ENCODE results near the gene SERINC5. TPM values are rescaled to one million over a fixed set of nuclear protein-coding genes. Genes with fewer than 3 reads are reported as not detected.

The SERINC5 gene
- total RNA-seq, 1 experiment from 2014 or later = 5.7 TPM

GRCh38 chr5:80124121-80124918 is 131.5 kb downstream of the SERINC5 start:
- Histone ChIP-seq H3K4me2 (ENCODE audit: low read length) (no peak overlapping the region), H3K36me3 (ENCODE audit: low read depth, low read length) (no peaks in the 10 kb centered on the region), H3F3A (ENCODE audit: low read length, unreplicated experiment) (no peaks in the 10 kb centered on the region), H3K4me1 (ENCODE audit: insufficient read depth, low read length) (peaks cover 15% of the 10 kb centered on the region), H4K20me1 (ENCODE audit: low read length) (no peaks in the 10 kb centered on the region), H3K27ac (ENCODE audit: low read length) (no peak overlapping the region), H3K4me3 (ENCODE audit: low read length) (no peak overlapping the region), H3K9me3 (ENCODE audit: low read length) (no peaks in the 10 kb centered on the region), H3K27me3 (ENCODE audit: low read length) (no peaks in the 10 kb centered on the region), H2AFZ (ENCODE audit: low read length) (no peak overlapping the region), H3K9me2 (replicated peaks; ENCODE audit: low read length) (no peaks in the 10 kb centered on the region), H3K79me2 (ENCODE audit: low read length) (no peaks in the 10 kb centered on the region), H3K9ac (ENCODE audit: low read length) (no peak overlapping the region)
- CTCF ChIA-PET = no interaction called here
- no peak for ATAC-seq
- intact Hi-C loops (cut with micrococcal nuclease) = loop anchor here (10.0 kb wide), 1 partner anchor 130 kb away; the partner anchor contains the start of gene SERINC5
- no peak for DNase-seq
- BruUV-seq (replicated peaks) = no TSS peak
- POLR2A ChIA-PET (ENCODE audit: unreplicated experiment) = no interaction called here
- no peak for TF ChIP-seq EZH2phosphoT487 (IDR thresholded peaks at IDR 0.05; ENCODE audit: borderline replicate concordance, low read length)
- no peak for TF ChIP-seq CTCF (conservative IDR thresholded peaks at IDR 0.05; ENCODE audit: low read depth, low read length)
- TF ChIP-seq EZH2 (IDR thresholded peaks at IDR 0.05; ENCODE audit: low read length, unreplicated experiment) = no peak

GRCh38 chr5:80122579-80122978 is 133.3 kb downstream of the SERINC5 start:
- Histone ChIP-seq H3K4me2 (ENCODE audit: low read length) (no peak overlapping the region), H4K20me1 (ENCODE audit: low read length) (no peaks in the 10 kb centered on the region), H3K36me3 (ENCODE audit: low read depth, low read length) (no peaks in the 10 kb centered on the region), H3K4me1 (ENCODE audit: insufficient read depth, low read length) (peaks cover 15% of the 10 kb centered on the region), H3K79me2 (ENCODE audit: low read length) (no peaks in the 10 kb centered on the region), H3K4me3 (ENCODE audit: low read length) (no peak overlapping the region), H2AFZ (ENCODE audit: low read length) (no peak overlapping the region), H3K9me2 (replicated peaks; ENCODE audit: low read length) (no peaks in the 10 kb centered on the region), H3K9me3 (ENCODE audit: low read length) (no peaks in the 10 kb centered on the region), H3K9ac (ENCODE audit: low read length) (no peak overlapping the region), H3F3A (ENCODE audit: low read length, unreplicated experiment) (no peaks in the 10 kb centered on the region), H3K27ac (ENCODE audit: low read length) (no peak overlapping the region), H3K27me3 (ENCODE audit: low read length) (no peaks in the 10 kb centered on the region)
- CTCF ChIA-PET = no interaction called here
- TF ChIP-seq EZH2 (IDR thresholded peaks at IDR 0.05; ENCODE audit: low read length, unreplicated experiment) = no peak
- no peak for TF ChIP-seq EZH2phosphoT487 (IDR thresholded peaks at IDR 0.05; ENCODE audit: borderline replicate concordance, low read length)
- no peak for TF ChIP-seq CTCF (conservative IDR thresholded peaks at IDR 0.05; ENCODE audit: low read depth, low read length)
- intact Hi-C loops (cut with micrococcal nuclease) = loop anchor here (10.0 kb wide), 1 partner anchor 132 kb away; the partner anchor contains the start of gene SERINC5
- ATAC-seq = no peak
- POLR2A ChIA-PET (ENCODE audit: unreplicated experiment) = no interaction called here
- BruUV-seq (replicated peaks) = no TSS peak
- no peak for DNase-seq

GRCh38 chr5:80119372-80119771 is 136.5 kb downstream of the SERINC5 start:
- Histone ChIP-seq H3K27me3 (ENCODE audit: low read length) (no peaks in the 10 kb centered on the region), H4K20me1 (ENCODE audit: low read length) (no peaks in the 10 kb centered on the region), H3K9me2 (replicated peaks; ENCODE audit: low read length) (no peaks in the 10 kb centered on the region), H3K9me3 (ENCODE audit: low read length) (no peaks in the 10 kb centered on the region), H3K4me3 (ENCODE audit: low read length) (no peak overlapping the region), H3K4me2 (ENCODE audit: low read length) (no peak overlapping the region), H3F3A (ENCODE audit: low read length, unreplicated experiment) (no peaks in the 10 kb centered on the region), H3K36me3 (ENCODE audit: low read depth, low read length) (no peaks in the 10 kb centered on the region), H3K79me2 (ENCODE audit: low read length) (no peaks in the 10 kb centered on the region), H2AFZ (ENCODE audit: low read length) (no peak overlapping the region), H3K27ac (ENCODE audit: low read length) (no peak overlapping the region), H3K4me1 (ENCODE audit: insufficient read depth, low read length) (no peaks in the 10 kb centered on the region), H3K9ac (ENCODE audit: low read length) (no peak overlapping the region)
- ChIA-PET POLR2A (ENCODE audit: unreplicated experiment) (no interaction called here), CTCF (no interaction called here)
- TF ChIP-seq EZH2 (IDR thresholded peaks at IDR 0.05; ENCODE audit: low read length, unreplicated experiment) (no peak), EZH2phosphoT487 (IDR thresholded peaks at IDR 0.05; ENCODE audit: borderline replicate concordance, low read length) (no peak), CTCF (conservative IDR thresholded peaks at IDR 0.05; ENCODE audit: low read depth, low read length) (no peak)
- ATAC-seq (no peak), DNase-seq (no peak)
- intact Hi-C loops (cut with micrococcal nuclease) = no loop called here
- BruUV-seq (replicated peaks) = no TSS peak
